ENCODE measurements around the gene CDKL4. TPM values are rescaled to one million over a fixed set of nuclear protein-coding genes. Genes with fewer than 3 reads are reported as not detected.

Gene CDKL4
- polyA plus RNA-seq, 3 donors, result not detected

GRCh38 chr2:39256040-39256439, 12.3 kb upstream of the CDKL4 start:
- Histone ChIP-seq H3K9me3 (replicated peaks in 1 of 2; ENCODE audit: control insufficient read depth in 1 of 2, insufficient read depth in 1 of 2, low read length in 2 of 2) (no peaks in the 10 kb centered on the region), H2AFZ (ENCODE audit: insufficient read depth, low read depth, low read length, poor library complexity, severe bottlenecking) (no peak overlapping the region), H3K36me3 (replicated peaks in 1 of 2; ENCODE audit: control insufficient read depth in 1 of 2, insufficient read depth in 2 of 2, low read length in 2 of 2) (peaks cover 42 to 80% of the 10 kb centered on the region in 2 donors), H4K20me1 (ENCODE audit: insufficient read depth, low read length) (no peaks in the 10 kb centered on the region), H3K79me2 (ENCODE audit: insufficient read depth, low read length) (no peaks in the 10 kb centered on the region), H3K9ac (ENCODE audit: insufficient read depth, low read length, poor library complexity, severe bottlenecking) (no peak overlapping the region), H3K4me1 (ENCODE audit: control insufficient read depth in 1 of 2, insufficient read depth in 2 of 2, low read length in 2 of 2) (no peaks in the 10 kb centered on the region), H3K27me3 (ENCODE audit: control insufficient read depth in 2 of 2, insufficient read depth in 2 of 2, low read length in 2 of 2) (no peaks in the 10 kb centered on the region), H3K4me3 (replicated peaks in 1 of 3; ENCODE audit: low read depth in 2 of 3, low read length in 3 of 3) (no peak overlapping the region), H3K4me2 (replicated peaks; ENCODE audit: extremely low read depth, low read length, poor library complexity, severe bottlenecking) (no peak overlapping the region), H3K27ac (ENCODE audit: low read depth in 1 of 2, low read length in 2 of 2) (no peak overlapping the region)
- DNase-seq, result no peak
- H3K27me3 Mint-ChIP-seq (ENCODE audit: low read depth in 3 of 3), result no peaks in the 10 kb centered on the region
- TF ChIP-seq CTCF (IDR thresholded peaks at IDR 0.05), result no peak
- H3K4me1 Mint-ChIP-seq, result no peaks in the 10 kb centered on the region
- H3K27ac Mint-ChIP-seq, result no peak overlapping the region
- no peak overlapping the region for H3K4me3 Mint-ChIP-seq
- intact Hi-C loops (cut with micrococcal nuclease), result no loop called here
- H3K36me3 Mint-ChIP-seq, result peaks cover 52 to 53% of the 10 kb centered on the region in 2 donors
- peaks cover 0 to 12% (median 4%) of the 10 kb centered on the region in 7 donors for H3K9me3 Mint-ChIP-seq

GRCh38 chr2:39252888-39253518, 9.2 kb upstream of the CDKL4 start:
- Histone ChIP-seq H3K9ac (ENCODE audit: insufficient read depth, low read length, poor library complexity, severe bottlenecking) (no peak overlapping the region), H3K4me3 (replicated peaks in 1 of 3; ENCODE audit: low read depth in 2 of 3, low read length in 3 of 3) (no peak overlapping the region), H3K36me3 (replicated peaks in 1 of 2; ENCODE audit: control insufficient read depth in 1 of 2, insufficient read depth in 2 of 2, low read length in 2 of 2) (peaks cover 34 to 62% of the 10 kb centered on the region in 2 donors), H3K9me3 (replicated peaks in 1 of 2; ENCODE audit: control insufficient read depth in 1 of 2, insufficient read depth in 1 of 2, low read length in 2 of 2) (no peaks in the 10 kb centered on the region), H3K27ac (ENCODE audit: low read depth in 1 of 2, low read length in 2 of 2) (no peak overlapping the region), H3K27me3 (ENCODE audit: control insufficient read depth in 2 of 2, insufficient read depth in 2 of 2, low read length in 2 of 2) (no peaks in the 10 kb centered on the region), H2AFZ (ENCODE audit: insufficient read depth, low read depth, low read length, poor library complexity, severe bottlenecking) (no peak overlapping the region), H3K4me1 (ENCODE audit: control insufficient read depth in 1 of 2, insufficient read depth in 2 of 2, low read length in 2 of 2) (no peaks in the 10 kb centered on the region), H4K20me1 (ENCODE audit: insufficient read depth, low read length) (no peaks in the 10 kb centered on the region), H3K79me2 (ENCODE audit: insufficient read depth, low read length) (no peaks in the 10 kb centered on the region), H3K4me2 (replicated peaks; ENCODE audit: extremely low read depth, low read length, poor library complexity, severe bottlenecking) (no peak overlapping the region)
- TF ChIP-seq CTCF (IDR thresholded peaks at IDR 0.05), result no peak
- Mint-ChIP-seq H3K27ac (no peak overlapping the region), H3K27me3 (ENCODE audit: low read depth in 3 of 3) (no peaks in the 10 kb centered on the region), H3K4me1 (no peaks in the 10 kb centered on the region), H3K4me3 (no peak overlapping the region), H3K36me3 (peaks cover 41 to 52% of the 10 kb centered on the region in 2 donors), H3K9me3 (peaks cover 0 to 12% (median 4%) of the 10 kb centered on the region in 7 donors)
- WGBS (ENCODE audit: insufficient coverage), result 94% methylated on average over 16 of the region's 18 CpGs
- intact Hi-C loops (cut with micrococcal nuclease), result no loop called here
- DNase-seq, result no peak

Measured in CD14-positive monocyte (primary cell).